Esophagus squamous epithelium (tissue), 5 donors: ENCODE data around the gene VAV2. TPM values are rescaled to one million over a fixed set of nuclear protein-coding genes. Genes with fewer than 3 reads are reported as not detected.
"Not testable (repeated sequence)": the region's sequence is repeated elsewhere in the genome, so short reads cannot be mapped to it uniquely, and the experiment has no call there.

Experiments
- DNase-seq: peaks from one replicate; lab custom pipeline; 2025; lab: John Stamatoyannopoulos, UW
- H3K27ac ChIP-seq, 4 donors: fragments of 200-600 bp; sonication (generic); one replicate each; pipeline ENCODE4 v1.5.1; 2016 to 2019; ENCODE audit warnings: mild to moderate bottlenecking in 1 of 4
- H3K27me3 ChIP-seq, 4 donors: fragments of 200-600 bp; sonication (generic); 1 replicate in 3 of 4; 2 replicates in 1 of 4; pipeline versions ENCODE4 v1.5.1 to v1.6.0; 2017 to 2021; ENCODE audit warnings: antibody characterized with exemption in 1 of 4
- H3K36me3 ChIP-seq, 3 donors: fragments of 200-600 bp; sonication (generic); one replicate each; pipeline ENCODE4 v1.5.1; 2016 to 2019
- H3K4me1 ChIP-seq, 3 donors: fragments of 200-600 bp; sonication (generic); one replicate each; pipeline ENCODE4 v1.5.1; 2017 to 2019
- H3K4me3 ChIP-seq, 4 donors: fragments of 200-600 bp; sonication (generic); 1 replicate in 3 of 4; 2 replicates in 1 of 4; pipeline ENCODE4 v1.5.1; 2016 to 2019; ENCODE audit warnings: mild to moderate bottlenecking in 2 of 4, moderate library complexity in 1 of 4
- H3K9me3 ChIP-seq, 3 donors: fragments of 200-600 bp; sonication (generic); one replicate each; pipeline ENCODE4 v1.5.1; 2016 to 2019
- CTCF ChIP-seq, 6 experiments: fragments of 450-650 bp in 4 of 6; fragments of 200-600 bp in 2 of 6; sonication (generic) in 2 of 6; IDR thresholded peaks; one replicate each; pipeline ENCODE4 v1.5.1; 2016 to 2019; ENCODE audit warnings: antibody characterized with exemption in 6 of 6, mild to moderate bottlenecking in 4 of 6, moderate library complexity in 4 of 6
- POLR2A ChIP-seq, 4 donors: fragments of 450-650 bp; IDR thresholded peaks; one replicate each; pipeline ENCODE4 v1.6.1; 2017; ENCODE audit warnings: antibody characterized with exemption in 4 of 4, mild to moderate bottlenecking in 4 of 4, moderate library complexity in 3 of 4
- WGBS, 2 donors: methylation state at CpG; one replicate each; pipeline ENCODE4 v1.1.5; 2018; 5-methylcytosine and 5-hydroxymethylcytosine counted together
- intact Hi-C: fragments of 100-400 bp; cut with DNase I; formaldehyde crosslinking; loops from one replicate; pipeline ENCODE4 v1.15.0; 2022
- total RNA-seq, 4 donors: library from RNA; depleted of rRNA; stranded (reverse); fragments of >200 nt; gene quantifications; one replicate each; pipeline ENCODE4 v1.1.0, GENCODE V29; 2016
- donor health status: DM: yes; HTN: yes; CAD: no.

Gene VAV2
- total RNA-seq, 4 donors from 2014 or later = 3.8 to 7.6 (median 5.7) TPM

DNA sequence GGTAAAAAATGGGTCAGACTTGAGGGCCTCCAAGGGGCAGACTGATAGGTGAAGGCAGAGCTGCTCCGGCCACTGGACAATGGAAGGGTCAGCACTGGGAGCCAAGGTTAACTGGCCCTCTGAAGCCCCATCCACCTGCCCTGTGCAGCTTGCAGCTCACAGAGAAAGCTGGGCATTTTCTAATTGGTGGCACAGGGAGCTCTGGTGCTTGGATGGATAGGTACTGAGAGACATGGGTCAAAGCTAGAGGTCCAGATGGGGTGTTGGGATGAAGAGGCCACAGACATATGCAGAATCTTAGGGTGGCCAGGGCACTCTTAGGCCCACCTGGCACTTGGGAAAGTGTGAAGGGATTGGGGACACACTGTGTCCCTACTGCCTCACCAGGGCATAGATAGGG is 224.5 kb downstream of the VAV2 start:
- TF ChIP-seq POLR2A (IDR thresholded peaks at IDR 0.05) = no peak
- TF ChIP-seq CTCF (IDR thresholded peaks at IDR 0.05) = no peak
- Histone ChIP-seq H3K27ac (no peak overlapping the region), H3K4me3 (no peak overlapping the region), H3K27me3 (no peaks in the 10 kb centered on the region), H3K9me3 (peaks cover 0 to 17% (median 7%) of the 10 kb centered on the region in 3 donors), H3K4me1 (no peaks in the 10 kb centered on the region), H3K36me3 (peaks cover 4 to 85% (median 19%) of the 10 kb centered on the region in 3 donors)
- DNase-seq = no peak
- intact Hi-C loops = no loop called here
- 67% methylated on average over 1 of the region's 1 CpG; no CpG with 5 or more reads in 1 of the 2 donors for WGBS, 2 donors

- no peak for TF ChIP-seq CTCF (IDR thresholded peaks at IDR 0.05)
- no peak for TF ChIP-seq POLR2A (IDR thresholded peaks at IDR 0.05)
Measured at GRCh38 chr9:133767008-133767407, 225.1 kb downstream of the VAV2 start.

DNA sequence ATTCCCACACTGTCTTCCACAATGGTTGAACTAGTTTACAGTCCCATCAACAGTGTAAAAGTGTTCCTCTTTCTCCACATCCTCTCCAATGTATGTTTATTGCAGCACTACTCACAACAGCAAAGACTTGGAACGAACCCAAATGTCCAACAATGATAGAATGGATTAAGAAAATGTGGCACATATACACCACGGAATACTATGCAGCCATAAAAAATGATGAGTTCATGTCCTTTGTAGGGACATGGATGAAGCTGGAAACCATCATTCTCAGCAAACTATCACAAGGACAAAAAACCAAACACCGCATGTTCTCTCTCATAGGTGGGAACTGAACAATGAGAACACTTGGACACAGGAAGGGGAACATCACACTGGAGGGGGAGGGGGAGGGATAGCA is 225.9 kb downstream of the VAV2 start:
- intact Hi-C loops, DNase-seq, H3K27ac ChIP-seq, H3K4me3 ChIP-seq, H3K27me3 ChIP-seq, H3K4me1 ChIP-seq: not testable (repeated sequence)
- 88 to 95% methylated on average over 2 to 3 of the region's 3 CpGs for WGBS, 2 donors
- peaks cover 4 to 81% (median 19%) of the 10 kb centered on the region in 3 donors for H3K36me3 ChIP-seq
- H3K9me3 ChIP-seq = peaks cover 0 to 17% (median 7%) of the 10 kb centered on the region in 3 donors

More at GRCh38 chr9:133767008-133767407, 225.1 kb downstream of the VAV2 start:
- H3K27me3 ChIP-seq = no peaks in the 10 kb centered on the region
- H3K4me3 ChIP-seq = no peak overlapping the region
- H3K9me3 ChIP-seq = peaks cover 0 to 17% (median 7%) of the 10 kb centered on the region in 3 donors
- DNase-seq = no peak
- no peaks in the 10 kb centered on the region for H3K4me1 ChIP-seq
- no peak overlapping the region for H3K27ac ChIP-seq
- intact Hi-C loops = no loop called here
- H3K36me3 ChIP-seq = peaks cover 4 to 81% (median 19%) of the 10 kb centered on the region in 3 donors
- 92 to 95% methylated on average over 1 of the region's 1 CpG for WGBS, 2 donors

DNA sequence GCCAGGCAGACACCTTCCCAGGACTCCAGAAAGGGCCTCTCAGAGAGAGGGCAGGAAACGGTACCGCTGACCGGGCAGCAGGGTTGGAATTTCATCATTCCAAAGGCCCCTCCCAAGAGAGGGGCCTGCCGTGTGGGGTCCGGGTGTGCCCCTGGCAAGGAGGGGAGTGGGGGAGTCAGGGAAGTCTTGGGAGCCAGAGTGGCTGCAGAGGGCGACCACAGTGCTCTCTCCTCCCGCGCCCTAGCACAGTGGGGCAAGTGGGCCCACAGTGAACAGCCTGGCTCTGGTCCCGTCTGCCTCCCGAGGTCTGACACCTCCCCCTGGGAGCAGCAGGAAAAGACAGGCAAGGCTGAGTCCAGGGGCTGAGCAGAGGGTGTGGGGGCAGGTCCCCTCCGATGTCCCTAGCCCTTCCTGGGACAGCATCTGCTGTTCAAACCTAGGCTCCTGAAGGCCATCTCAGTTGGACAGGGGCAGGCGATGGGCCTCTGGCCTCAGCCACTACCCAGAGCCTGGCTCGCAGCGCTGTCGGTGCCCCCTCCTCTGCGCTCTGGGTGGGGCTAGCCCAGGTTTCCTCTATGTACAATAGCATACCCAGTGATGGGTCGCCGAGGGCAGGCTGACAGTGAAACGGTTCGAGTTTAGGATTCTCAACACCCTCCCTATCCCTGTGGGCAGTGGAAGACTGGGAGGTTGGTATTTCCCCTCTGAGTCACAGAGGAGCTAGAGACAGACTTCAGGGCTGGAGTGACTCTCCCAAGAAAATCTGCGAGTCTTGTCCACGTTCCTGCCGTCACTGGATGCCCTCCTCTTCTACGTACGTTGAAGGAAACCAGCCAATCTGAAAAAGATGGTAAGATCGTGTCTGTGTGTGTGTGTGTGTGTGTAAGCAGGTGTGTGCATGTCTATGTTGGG is 228.6 kb downstream of the VAV2 start:
- no peak for TF ChIP-seq CTCF (IDR thresholded peaks at IDR 0.05)
- no peak for TF ChIP-seq POLR2A (IDR thresholded peaks at IDR 0.05)
- H3K27me3 ChIP-seq = no peaks in the 10 kb centered on the region
- no peak for DNase-seq
- H3K4me1 ChIP-seq = no peaks in the 10 kb centered on the region
- 88 to 92% methylated on average over 2 to 7 of the region's 26 CpGs for WGBS, 2 donors
- intact Hi-C loops = no loop called here
- H3K4me3 ChIP-seq = no peak overlapping the region
- H3K36me3 ChIP-seq = peaks cover 0 to 58% (median 18%) of the 10 kb centered on the region in 3 donors
- H3K9me3 ChIP-seq = peaks cover 0 to 17% (median 7%) of the 10 kb centered on the region in 3 donors
- no peak overlapping the region for H3K27ac ChIP-seq

DNA sequence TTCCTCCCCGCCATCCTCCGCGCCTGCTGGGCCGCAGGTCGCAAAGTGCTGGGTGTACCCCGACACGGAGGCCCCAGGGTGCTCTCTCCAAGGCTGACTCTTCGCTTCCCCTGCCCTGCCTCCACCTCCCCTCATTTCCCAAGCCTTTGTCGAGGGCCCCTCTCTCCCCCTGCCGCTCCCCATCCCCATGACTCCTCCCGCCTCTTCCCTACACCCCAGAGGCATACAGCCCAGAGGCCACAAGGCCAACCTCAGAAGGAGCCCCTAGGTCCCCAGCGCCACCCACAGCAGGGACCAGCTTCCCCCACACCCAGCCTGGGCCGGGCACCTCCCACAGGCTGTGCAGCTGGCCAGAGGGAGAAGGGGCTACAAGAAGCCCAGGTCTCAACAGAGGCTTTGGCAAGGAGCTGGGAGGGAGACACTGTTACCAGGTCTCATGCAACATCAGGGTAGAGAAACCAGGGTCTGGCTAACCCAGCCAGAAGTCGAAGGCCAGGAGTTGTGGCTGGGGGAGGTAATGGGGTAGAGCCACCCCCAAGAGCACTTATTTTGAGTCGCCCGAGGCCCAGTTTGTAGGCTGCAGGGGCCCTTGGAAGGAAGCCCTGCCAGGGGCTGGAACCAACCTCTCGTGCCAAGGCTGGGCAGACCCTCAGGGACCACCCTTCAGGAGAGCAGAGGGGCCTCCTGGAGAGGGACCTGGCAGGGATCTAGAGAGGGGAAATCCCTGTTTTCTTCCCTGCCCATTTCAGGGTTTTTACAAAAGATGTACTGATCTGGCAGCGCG is 229.4 kb downstream of the VAV2 start:
- no peak for TF ChIP-seq CTCF (IDR thresholded peaks at IDR 0.05)
- no peak for TF ChIP-seq POLR2A (IDR thresholded peaks at IDR 0.05)
- no peak overlapping the region for H3K4me3 ChIP-seq
- WGBS, 2 donors = 92 to 98% methylated on average over 10 to 12 of the region's 19 CpGs
- H3K27ac ChIP-seq = no peak overlapping the region
- no peaks in the 10 kb centered on the region for H3K4me1 ChIP-seq
- intact Hi-C loops = no loop called here
- no peaks in the 10 kb centered on the region for H3K27me3 ChIP-seq
- peaks cover 0 to 50% (median 10%) of the 10 kb centered on the region in 3 donors for H3K36me3 ChIP-seq
- peaks cover 0 to 8% (median 6%) of the 10 kb centered on the region in 3 donors for H3K9me3 ChIP-seq
- no peak for DNase-seq
